Activated CD8-positive, alpha-beta T cell treated with anti-CD3 and anti-CD28 coated beads, Interleukin-2, amount 10 ng/mL, durations not matched to agents 7 days and 5 days (primary cell): ENCODE results near the gene NGDN. TPM values are rescaled to one million over a fixed set of nuclear protein-coding genes. Genes with fewer than 3 reads are reported as not detected.

Experiments
- ATAC-seq: fragments of 150-1000 bp; cut with Tn5 transposase; one replicate; pipeline ENCODE4 v1.10.0; 2021; ENCODE audit warnings: moderate library complexity
- CTCF ChIA-PET: fragments of 350-600 bp; sonication (Branson Sonifier 250); formaldehyde crosslinking; loops from one replicate; lab custom pipeline; 2021; ENCODE audit warnings: antibody characterized with exemption; lab: Charles Lee
- POLR2A ChIA-PET: fragments of 350-600 bp; sonication (Branson Sonifier 250); formaldehyde crosslinking; loops from one replicate; lab custom pipeline; 2021; ENCODE audit warnings: antibody characterized with exemption; lab: Charles Lee
- DNase-seq: peaks from one replicate; pipeline ENCODE4 v3.0.0-alpha.2; 2020
- H3K27ac Mint-ChIP-seq: one replicate; pipeline ENCODE4 v1.8.0; 2021; ENCODE audit warnings: mild to moderate bottlenecking, mixed read lengths
- H3K27me3 Mint-ChIP-seq: one replicate; pipeline ENCODE4 v1.8.0; 2021; ENCODE audit warnings: low read depth, mixed read lengths
- H3K36me3 Mint-ChIP-seq: one replicate; pipeline ENCODE4 v1.8.0; 2021; ENCODE audit warnings: low read depth, mixed read lengths
- H3K4me1 Mint-ChIP-seq: one replicate; pipeline ENCODE4 v1.8.0; 2021; ENCODE audit warnings: low read depth, mixed read lengths
- H3K4me3 Mint-ChIP-seq: one replicate; pipeline ENCODE4 v1.8.0; 2021; ENCODE audit warnings: mild to moderate bottlenecking, mixed read lengths
- H3K9me3 Mint-ChIP-seq: one replicate; pipeline ENCODE4 v1.8.0; 2022; ENCODE audit warnings: mixed read lengths; ENCODE audit not compliant: insufficient read depth
- total RNA-seq, 2 experiments: library from RNA; stranded (reverse); gene quantifications; one replicate each; pipeline ENCODE4 v1.2.3, GENCODE V29; 2021

Gene NGDN
- total RNA-seq, 2 experiments from 2014 or later, result 43.7 to 44.0 TPM

GRCh38 chr14:23442721-23443356 is 26.7 kb upstream of the NGDN start:
- ChIA-PET POLR2A (no interaction called here), CTCF (no interaction called here)
- DNase-seq, result no peak
- Mint-ChIP-seq H3K9me3 (no peaks in the 10 kb centered on the region), H3K27ac (no peak overlapping the region), H3K4me3 (no peak overlapping the region), H3K36me3 (no peaks in the 10 kb centered on the region), H3K4me1 (peaks cover 3% of the 10 kb centered on the region), H3K27me3 (peaks cover 3% of the 10 kb centered on the region)
- ATAC-seq, result no peak

GRCh38 chr14:23443411-23443812 is 26.1 kb upstream of the NGDN start:
- Mint-ChIP-seq H3K9me3 (no peaks in the 10 kb centered on the region), H3K27ac (no peak overlapping the region), H3K27me3 (peaks cover 3% of the 10 kb centered on the region), H3K4me3 (no peak overlapping the region), H3K4me1 (peaks cover 3% of the 10 kb centered on the region), H3K36me3 (no peaks in the 10 kb centered on the region)
- DNase-seq, result no peak
- no peak for ATAC-seq
- ChIA-PET CTCF (no interaction called here), POLR2A (no interaction called here)

DNA sequence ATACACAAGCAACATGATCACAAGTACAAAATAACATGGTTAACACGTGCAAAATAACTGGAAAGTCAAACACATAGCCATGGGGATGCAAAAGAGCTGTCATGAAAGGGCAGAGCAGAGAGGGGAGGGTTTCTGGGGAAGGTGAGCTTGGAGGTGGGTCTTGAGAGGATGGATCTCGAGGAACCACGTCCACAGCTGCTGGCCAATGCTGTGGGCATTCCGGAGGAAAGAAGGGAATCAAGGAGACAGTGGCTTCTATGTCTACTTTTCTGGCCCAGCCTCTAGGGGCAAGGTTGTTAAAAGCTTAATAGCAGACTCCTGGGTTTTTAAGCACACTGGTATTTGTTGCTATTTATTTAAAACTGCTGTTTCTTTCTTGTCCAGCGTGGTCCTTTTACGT is 25.6 kb upstream of the NGDN start:
- POLR2A ChIA-PET, result no interaction called here
- no peak overlapping the region for H3K4me3 Mint-ChIP-seq

DNA sequence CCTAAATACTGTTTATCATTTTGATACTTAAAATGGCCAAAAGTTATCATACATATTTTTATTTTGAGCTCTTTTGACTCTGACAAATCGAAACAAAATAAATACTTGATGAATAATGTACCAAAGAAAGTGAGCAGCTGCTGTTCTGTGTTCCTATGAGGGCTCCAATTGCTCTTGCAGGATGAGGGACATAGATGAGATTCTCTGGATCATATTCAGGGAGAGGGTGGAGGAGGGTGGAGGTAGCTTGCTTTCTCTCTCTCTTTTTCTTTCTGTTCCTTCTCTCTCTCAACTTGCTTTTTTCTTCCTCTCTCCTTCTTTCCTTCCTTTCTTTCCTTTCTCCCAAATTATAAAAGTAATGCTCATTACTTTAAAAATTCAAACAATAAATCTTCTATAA is 25.2 kb upstream of the NGDN start:
- ATAC-seq, result no peak
- peak overlapping the region; percentile 18 for H3K27ac Mint-ChIP-seq
- H3K27me3 Mint-ChIP-seq, result peaks cover 3% of the 10 kb centered on the region
- no peaks in the 10 kb centered on the region for H3K36me3 Mint-ChIP-seq
- H3K4me3 Mint-ChIP-seq, result no peak overlapping the region
- peaks cover 3% of the 10 kb centered on the region for H3K4me1 Mint-ChIP-seq
- CTCF ChIA-PET, result interaction anchor here (0.6 to 0.8 kb wide), 2 partner anchors 145 to 188 kb away, joined by 3 read pairs; no protein-coding TSS in a partner anchor
- DNase-seq, result no peak
- H3K9me3 Mint-ChIP-seq, result no peaks in the 10 kb centered on the region
- POLR2A ChIA-PET, result no interaction called here

More for the DNA sequence above, 25.6 kb upstream of the NGDN start:
- H3K9me3 Mint-ChIP-seq, result no peaks in the 10 kb centered on the region
- no peak for ATAC-seq
- H3K27ac Mint-ChIP-seq, result no peak overlapping the region
- DNase-seq, result no peak
- CTCF ChIA-PET, result interaction anchor here (0.8 kb wide), 1 partner anchor 145 kb away, joined by 3 read pairs; no protein-coding TSS in a partner anchor
- peaks cover 3% of the 10 kb centered on the region for H3K4me1 Mint-ChIP-seq
- peaks cover 3% of the 10 kb centered on the region for H3K27me3 Mint-ChIP-seq
- H3K36me3 Mint-ChIP-seq, result no peaks in the 10 kb centered on the region

- no peak overlapping the region for H3K4me3 Mint-ChIP-seq
- CTCF ChIA-PET, result no interaction called here
- ATAC-seq (no peak), DNase-seq (no peak)
- H3K4me1 Mint-ChIP-seq, result peaks cover 3% of the 10 kb centered on the region
- no peaks in the 10 kb centered on the region for H3K36me3 Mint-ChIP-seq
- no peaks in the 10 kb centered on the region for H3K9me3 Mint-ChIP-seq
- no peak overlapping the region for H3K27ac Mint-ChIP-seq
- POLR2A ChIA-PET, result no interaction called here
- peaks cover 3% of the 10 kb centered on the region for H3K27me3 Mint-ChIP-seq
Observed at GRCh38 chr14:23445773-23446172, 23.7 kb upstream of the NGDN start.

GRCh38 chr14:23446291-23446851 is 23.1 kb upstream of the NGDN start:
- POLR2A ChIA-PET, result no interaction called here
- Mint-ChIP-seq H3K27me3 (peaks cover 3% of the 10 kb centered on the region), H3K4me1 (peaks cover 3% of the 10 kb centered on the region), H3K36me3 (no peaks in the 10 kb centered on the region), H3K4me3 (no peak overlapping the region), H3K27ac (no peak overlapping the region), H3K9me3 (no peaks in the 10 kb centered on the region)
- ATAC-seq (no peak), DNase-seq (no peak)
- CTCF ChIA-PET, result interaction anchor here (1.1 kb wide), 1 partner anchor 23 kb away, joined by 4 read pairs; the partner anchor contains the start of gene NGDN

DNA sequence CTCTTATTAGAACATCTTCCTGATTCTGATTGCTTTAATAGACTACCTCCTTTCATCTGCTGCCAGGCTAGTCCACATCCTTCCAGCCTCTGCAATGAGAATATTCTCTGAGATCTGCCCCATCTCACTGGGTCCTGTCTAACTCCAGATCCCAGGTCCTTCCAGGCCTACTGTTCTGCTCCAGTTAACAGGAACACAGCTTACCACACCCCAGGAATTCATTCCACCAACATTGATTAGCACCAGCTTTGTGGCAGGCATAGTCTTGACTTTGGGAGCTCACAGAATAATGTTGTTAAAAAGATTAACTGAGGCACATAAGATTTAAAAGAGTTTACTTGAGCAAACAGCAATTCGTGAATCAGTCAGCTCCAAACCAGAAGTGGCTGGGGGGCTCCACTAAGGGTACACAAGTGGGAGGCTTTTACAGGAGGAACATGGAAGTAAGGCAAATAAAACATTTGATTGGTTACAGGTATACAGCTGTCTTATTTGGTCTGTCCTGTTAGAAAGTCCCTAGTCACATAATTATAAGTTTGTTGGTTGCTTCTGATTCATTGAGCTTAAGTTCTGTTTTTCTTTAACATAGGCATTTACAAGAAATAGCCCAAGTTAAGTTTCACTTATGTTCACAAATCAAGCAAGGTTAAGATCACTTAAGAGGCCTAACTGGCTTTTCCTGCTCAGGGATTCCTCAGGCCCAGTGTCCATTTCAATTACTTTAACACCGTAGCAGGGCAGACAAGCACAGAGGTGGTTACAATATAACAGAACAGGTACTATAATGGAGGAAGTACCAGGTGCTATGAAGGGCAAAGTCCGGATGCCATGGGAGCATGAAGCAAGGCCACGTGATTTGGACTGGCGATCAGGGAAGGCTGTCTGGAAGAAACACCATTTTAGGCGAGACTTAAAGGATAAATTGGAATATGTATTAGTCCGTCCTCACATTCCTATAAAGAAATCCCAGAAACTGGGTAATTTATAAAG is 21.8 kb upstream of the NGDN start:
- Mint-ChIP-seq H3K27me3 (peaks cover 3% of the 10 kb centered on the region), H3K27ac (no peak overlapping the region), H3K36me3 (no peaks in the 10 kb centered on the region), H3K4me1 (peaks cover 3% of the 10 kb centered on the region), H3K9me3 (no peaks in the 10 kb centered on the region), H3K4me3 (no peak overlapping the region)
- POLR2A ChIA-PET, result interaction anchor here (0.7 kb wide), 1 partner anchor 27 kb away, joined by 3 read pairs; no protein-coding TSS in a partner anchor
- DNase-seq (no peak), ATAC-seq (no peak)
- CTCF ChIA-PET, result interaction anchor here (0.9 to 1.1 kb wide), 2 partner anchors 22 to 67 kb away, joined by 3 to 4 read pairs; partner anchors contain the start of gene NGDN

DNA sequence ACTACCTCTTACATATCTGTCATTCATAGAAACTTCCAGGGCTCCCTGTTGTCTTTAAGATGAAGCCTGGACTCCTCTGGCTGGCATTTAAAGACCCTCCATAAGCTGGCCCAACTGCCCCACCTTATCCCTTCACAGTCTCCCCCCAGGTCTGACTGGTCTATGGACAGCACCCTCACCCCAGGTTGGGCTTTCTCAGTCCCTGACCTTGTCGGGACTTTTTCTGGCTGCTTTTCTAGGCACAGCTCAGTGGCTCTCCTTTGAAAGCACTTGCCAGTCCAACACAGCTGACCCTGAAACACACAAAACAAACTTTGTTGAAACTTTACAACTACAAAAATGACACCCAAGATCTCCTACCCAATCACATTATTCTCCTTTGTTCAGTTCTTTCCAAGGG is 20.2 kb upstream of the NGDN start:
- no peaks in the 10 kb centered on the region for H3K9me3 Mint-ChIP-seq
- H3K4me3 Mint-ChIP-seq, result no peak overlapping the region
- DNase-seq (no peak), ATAC-seq (no peak)
- POLR2A ChIA-PET, result no interaction called here
- peaks cover 9% of the 10 kb centered on the region for H3K27me3 Mint-ChIP-seq
- H3K27ac Mint-ChIP-seq, result no peak overlapping the region
- H3K36me3 Mint-ChIP-seq, result no peaks in the 10 kb centered on the region
- peaks cover 3% of the 10 kb centered on the region for H3K4me1 Mint-ChIP-seq
- CTCF ChIA-PET, result interaction anchor here (1.2 kb wide), 1 partner anchor 69 kb away, joined by 3 read pairs; no protein-coding TSS in a partner anchor

DNA sequence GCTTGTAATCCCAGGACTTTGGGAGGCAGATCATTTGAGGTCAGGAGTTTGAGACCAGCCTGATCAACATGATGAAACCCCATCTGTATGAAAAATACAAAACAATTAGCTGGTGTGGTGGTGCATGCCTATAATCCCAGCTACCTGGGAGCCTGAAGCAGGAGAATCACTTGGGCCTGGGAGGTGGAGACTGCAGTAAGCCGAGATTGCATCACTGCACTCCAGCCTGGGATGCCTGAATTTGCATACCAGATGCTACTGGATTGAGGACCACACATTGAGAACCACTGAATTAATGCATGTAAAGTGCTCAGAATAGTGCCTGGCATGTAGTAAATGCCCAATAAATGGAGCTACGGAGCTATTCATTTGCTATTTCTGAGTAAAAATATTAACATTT is 19.1 kb upstream of the NGDN start:
- no peaks in the 10 kb centered on the region for H3K36me3 Mint-ChIP-seq
- POLR2A ChIA-PET, result no interaction called here
- H3K27ac Mint-ChIP-seq, result no peak overlapping the region
- peaks cover 3% of the 10 kb centered on the region for H3K4me1 Mint-ChIP-seq
- H3K9me3 Mint-ChIP-seq, result no peaks in the 10 kb centered on the region
- H3K27me3 Mint-ChIP-seq, result peaks cover 15% of the 10 kb centered on the region
- no peak overlapping the region for H3K4me3 Mint-ChIP-seq
- no peak for DNase-seq
- ATAC-seq, result no peak
- CTCF ChIA-PET, result interaction anchor here (1.2 kb wide), 1 partner anchor 70 kb away, joined by 3 read pairs; no protein-coding TSS in a partner anchor

GRCh38 chr14:23452237-23452636 is 17.3 kb upstream of the NGDN start:
- Mint-ChIP-seq H3K4me3 (no peak overlapping the region), H3K27ac (no peak overlapping the region), H3K9me3 (no peaks in the 10 kb centered on the region), H3K36me3 (no peaks in the 10 kb centered on the region), H3K4me1 (peaks cover 2% of the 10 kb centered on the region), H3K27me3 (peaks cover 18% of the 10 kb centered on the region)
- ATAC-seq, result no peak
- ChIA-PET POLR2A (no interaction called here), CTCF (no interaction called here)
- no peak for DNase-seq

DNA sequence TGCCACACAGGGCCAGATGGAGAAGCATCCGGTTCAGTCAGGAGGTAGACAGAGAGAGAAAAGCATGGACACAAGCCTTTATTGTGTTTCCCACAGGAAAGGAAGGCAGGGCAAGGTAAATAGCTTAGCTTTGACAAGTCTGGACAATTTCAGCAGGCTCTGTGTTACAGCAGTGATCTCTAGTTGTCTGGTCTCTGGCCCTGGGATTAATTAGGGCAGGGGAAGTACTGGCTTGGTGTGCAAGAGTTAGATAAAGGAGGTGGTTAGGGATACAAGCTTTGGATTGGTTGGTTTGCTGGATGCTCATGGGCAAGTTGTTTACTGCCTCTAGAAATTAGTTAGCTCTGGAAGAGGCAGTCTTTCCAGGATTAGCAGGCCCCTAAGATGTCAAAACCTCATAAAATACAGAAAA is 15.1 kb upstream of the NGDN start:
- CTCF ChIA-PET, result interaction anchor here (0.7 to 0.9 kb wide), 2 partner anchors 12 to 24 kb away, joined by 3 read pairs; no protein-coding TSS in a partner anchor

More for the DNA sequence above, 15.1 kb upstream of the NGDN start:
- no peak for DNase-seq
- Mint-ChIP-seq H3K36me3 (no peaks in the 10 kb centered on the region), H3K4me1 (no peaks in the 10 kb centered on the region), H3K27ac (no peak overlapping the region), H3K27me3 (peaks cover 24% of the 10 kb centered on the region), H3K4me3 (no peak overlapping the region), H3K9me3 (no peaks in the 10 kb centered on the region)
- no peak for ATAC-seq
- POLR2A ChIA-PET, result no interaction called here
